Measurements from ENCODE around the gene PPP1R12C. TPM values are rescaled to one million over a fixed set of nuclear protein-coding genes. Genes with fewer than 3 reads are reported as not detected.
A peak's percentile ranks its signal among the peaks of the same experiment; 100 is the strongest.
"Not testable (repeated sequence)": the region's sequence is repeated elsewhere in the genome, so short reads cannot be mapped to it uniquely, and the experiment has no call there.

The PPP1R12C gene
- total RNA-seq, 2 donors from 2014 or later, result 98.2 to 107 TPM

DNA sequence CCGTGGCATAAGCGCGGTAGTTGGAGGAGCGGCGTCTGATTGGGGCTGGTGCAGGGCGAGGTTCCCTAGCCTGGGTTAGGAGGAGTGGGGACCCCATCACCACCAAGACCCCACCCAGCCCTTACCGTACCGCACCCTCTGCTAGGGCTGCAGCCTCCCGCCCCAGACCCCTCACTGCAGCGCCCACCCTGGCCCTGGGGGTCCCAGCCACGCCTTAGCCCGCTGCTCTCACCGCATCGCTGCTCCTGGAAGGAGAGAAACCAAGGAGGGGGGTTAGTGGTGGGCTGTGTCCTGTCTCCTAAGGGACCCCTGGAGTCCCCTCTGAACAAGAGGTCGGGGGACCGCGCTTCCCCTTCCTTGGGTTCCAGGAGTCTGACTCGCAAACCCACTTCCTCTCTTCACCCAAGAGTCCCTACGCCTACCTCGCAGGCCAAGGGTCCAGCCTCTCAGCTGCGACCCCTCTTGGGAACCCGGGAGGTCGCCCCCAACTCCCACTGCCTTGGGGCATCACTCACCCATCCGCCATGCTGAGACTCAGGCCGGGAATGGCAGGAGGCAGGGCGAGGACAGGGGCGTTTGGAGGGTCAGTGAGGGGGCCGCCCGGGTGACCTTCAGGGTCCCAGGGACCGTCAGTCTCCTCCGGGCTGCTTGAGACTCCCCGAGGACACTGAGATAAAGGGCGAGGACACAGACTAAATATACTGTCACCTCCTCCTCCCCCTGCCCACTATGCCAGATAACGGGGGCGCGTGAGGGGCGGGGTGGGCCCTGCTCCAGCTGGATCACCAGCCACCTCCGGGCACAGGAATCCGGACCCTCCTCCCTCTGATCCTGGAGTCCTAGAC is 39.8 kb upstream of the PPP1R12C start, which contains the start of gene TNNI3:
Gene TNNI3, minus strand, starts transcription at position 669 of the 845 bp plus-strand sequence. Its CDS starts 143 bp downstream, at position 526.
- H3K9me3 ChIP-seq (ENCODE audit: control insufficient read depth, low read length), result peaks cover under 1% of the 10 kb centered on the region
- Mint-ChIP-seq H3K9me3 (peaks cover 2% of the 10 kb centered on the region), H3K27ac (no peak within 1 kb of the TSS), H3K4me3 (peak within 1 kb of the TSS; percentile 57), H3K27me3 (ENCODE audit: insufficient read depth) (peaks cover 70% of the 10 kb centered on the region), H3K36me3 (ENCODE audit: low read depth) (peaks cover 4% of the 10 kb centered on the region), H3K4me1 (peaks cover 6% of the 10 kb centered on the region)
- H3K36me3 ChIP-seq (ENCODE audit: control insufficient read depth, insufficient read depth, low read length), result no peaks in the 10 kb centered on the region
- DNase-seq, result no peak
- TF ChIP-seq, protein P1, sequence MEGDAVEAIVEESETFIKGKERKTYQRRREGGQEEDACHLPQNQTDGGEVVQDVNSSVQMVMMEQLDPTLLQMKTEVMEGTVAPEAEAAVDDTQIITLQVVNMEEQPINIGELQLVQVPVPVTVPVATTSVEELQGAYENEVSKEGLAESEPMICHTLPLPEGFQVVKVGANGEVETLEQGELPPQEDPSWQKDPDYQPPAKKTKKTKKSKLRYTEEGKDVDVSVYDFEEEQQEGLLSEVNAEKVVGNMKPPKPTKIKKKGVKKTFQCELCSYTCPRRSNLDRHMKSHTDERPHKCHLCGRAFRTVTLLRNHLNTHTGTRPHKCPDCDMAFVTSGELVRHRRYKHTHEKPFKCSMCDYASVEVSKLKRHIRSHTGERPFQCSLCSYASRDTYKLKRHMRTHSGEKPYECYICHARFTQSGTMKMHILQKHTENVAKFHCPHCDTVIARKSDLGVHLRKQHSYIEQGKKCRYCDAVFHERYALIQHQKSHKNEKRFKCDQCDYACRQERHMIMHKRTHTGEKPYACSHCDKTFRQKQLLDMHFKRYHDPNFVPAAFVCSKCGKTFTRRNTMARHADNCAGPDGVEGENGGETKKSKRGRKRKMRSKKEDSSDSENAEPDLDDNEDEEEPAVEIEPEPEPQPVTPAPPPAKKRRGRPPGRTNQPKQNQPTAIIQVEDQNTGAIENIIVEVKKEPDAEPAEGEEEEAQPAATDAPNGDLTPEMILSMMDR (conservative IDR thresholded peaks at IDR 0.05), result no peak
- no peak within 1 kb of the TSS for H3K9ac ChIP-seq (ENCODE audit: extremely low read depth, low read length, poor library complexity, severe bottlenecking)
- 83 to 93% methylated on average over 19 to 39 of the region's 39 CpGs for WGBS, 2 experiments (ENCODE audit: insufficient coverage in 1 of 2, insufficient read length in 1 of 2)
- no peaks in the 10 kb centered on the region for H3K27me3 ChIP-seq (ENCODE audit: control insufficient read depth, insufficient read depth, low read length, poor library complexity, severe bottlenecking)
- no peak within 1 kb of the TSS for H3K27ac ChIP-seq (ENCODE audit: low read depth, low read length)
- no peaks in the 10 kb centered on the region for H3K4me1 ChIP-seq (ENCODE audit: control insufficient read depth, insufficient read depth, low read length)
- H3K4me3 ChIP-seq (ENCODE audit: low read length), result peak within 1 kb of the TSS; percentile 70

GRCh38 chr19:55156202-55157063 is 39.0 kb upstream of the PPP1R12C start:
- Histone ChIP-seq H3K36me3 (ENCODE audit: control insufficient read depth, insufficient read depth, low read length) (no peaks in the 10 kb centered on the region), H3K27me3 (ENCODE audit: control insufficient read depth, insufficient read depth, low read length, poor library complexity, severe bottlenecking) (no peaks in the 10 kb centered on the region), H3K4me1 (ENCODE audit: control insufficient read depth, insufficient read depth, low read length) (no peaks in the 10 kb centered on the region), H3K27ac (ENCODE audit: low read depth, low read length) (no peak overlapping the region), H3K9ac (ENCODE audit: extremely low read depth, low read length, poor library complexity, severe bottlenecking) (no peak overlapping the region), H3K4me3 (ENCODE audit: low read length) (peak overlapping the region; percentile 70), H3K9me3 (ENCODE audit: control insufficient read depth, low read length) (peaks cover 8% of the 10 kb centered on the region)
- 28 to 44% methylated on average over 10 to 52 of the region's 52 CpGs for WGBS, 2 experiments (ENCODE audit: insufficient coverage in 1 of 2, insufficient read length in 1 of 2)
- Mint-ChIP-seq H3K9me3 (peaks cover 6% of the 10 kb centered on the region), H3K36me3 (ENCODE audit: low read depth) (peaks cover 10% of the 10 kb centered on the region), H3K4me3 (peak overlapping the region; percentile 57), H3K4me1 (peaks cover 6% of the 10 kb centered on the region), H3K27ac (no peak overlapping the region), H3K27me3 (ENCODE audit: insufficient read depth) (peaks cover 66% of the 10 kb centered on the region)
- DNase-seq, result peak; percentile 98
- TF ChIP-seq, protein P1 (conservative IDR thresholded peaks at IDR 0.05), result no peak

- H3K27ac Mint-ChIP-seq; H3K36me3 ChIP-seq (ENCODE audit: control insufficient read depth, insufficient read depth, low read length); H3K4me1 Mint-ChIP-seq; H3K27me3 ChIP-seq (ENCODE audit: control insufficient read depth, insufficient read depth, low read length, poor library complexity, severe bottlenecking); H3K9me3 Mint-ChIP-seq; H3K9ac ChIP-seq (ENCODE audit: extremely low read depth, low read length, poor library complexity, severe bottlenecking); DNase-seq; H3K9me3 ChIP-seq (ENCODE audit: control insufficient read depth, low read length); H3K4me1 ChIP-seq (ENCODE audit: control insufficient read depth, insufficient read depth, low read length); H3K27ac ChIP-seq (ENCODE audit: low read depth, low read length): not testable (repeated sequence)
- Mint-ChIP-seq H3K4me3 (peak overlapping the region; percentile 57), H3K27me3 (ENCODE audit: insufficient read depth) (peaks cover 64% of the 10 kb centered on the region), H3K36me3 (ENCODE audit: low read depth) (peaks cover 11% of the 10 kb centered on the region)
- peak overlapping the region; percentile 70 for H3K4me3 ChIP-seq (ENCODE audit: low read length)
- 48 to 59% methylated on average over 4 to 5 of the region's 5 CpGs for WGBS, 2 experiments (ENCODE audit: insufficient coverage in 1 of 2, insufficient read length in 1 of 2)
These were observed 38.3 kb upstream of the PPP1R12C start for GRCh38 chr19:55155784-55156183.

Measured in endodermal cell (in vitro differentiated cells).